ENCODE data around the gene CEP57. TPM values are rescaled to one million over a fixed set of nuclear protein-coding genes. Genes with fewer than 3 reads are reported as not detected.

The CEP57 gene
- total RNA-seq, 1 experiment from 2014 or later, result 38.1 TPM

- H3K4me3 ChIP-seq (ENCODE audit: low read length), result no peak overlapping the region
- no TSS peak for BruUV-seq (replicated peaks)
- CTCF ChIA-PET, result interaction anchor here (0.5 kb wide), 1 partner anchor 634 kb away, joined by 4 read pairs; no protein-coding TSS in a partner anchor
- peaks cover 34% of the 10 kb centered on the region for H3K4me1 ChIP-seq (ENCODE audit: insufficient read depth, low read length)
- ATAC-seq, result peak; percentile 30
- peaks cover 14% of the 10 kb centered on the region for H3F3A ChIP-seq (ENCODE audit: low read length, unreplicated experiment)
- H3K36me3 ChIP-seq (ENCODE audit: low read depth, low read length), result peaks cover 35% of the 10 kb centered on the region
- POLR2A ChIA-PET (ENCODE audit: unreplicated experiment), result interaction anchor here (0.6 kb wide), 1 partner anchor 477 kb away, joined by 6 read pairs; no protein-coding TSS in a partner anchor
- intact Hi-C loops (cut with micrococcal nuclease), result loop anchor here (5.0 to 10.0 kb wide), 2 partner anchors 375 to 677 kb away; no protein-coding TSS in a partner anchor
- no peaks in the 10 kb centered on the region for H3K79me2 ChIP-seq (ENCODE audit: low read length)
- H3K9ac ChIP-seq (ENCODE audit: low read length), result no peak overlapping the region
- no peak overlapping the region for H2AFZ ChIP-seq (ENCODE audit: low read length)
- TF ChIP-seq EZH2phosphoT487 (IDR thresholded peaks at IDR 0.05; ENCODE audit: borderline replicate concordance, low read length) (no peak), EZH2 (IDR thresholded peaks at IDR 0.05; ENCODE audit: low read length, unreplicated experiment) (no peak), CTCF (conservative IDR thresholded peaks at IDR 0.05; ENCODE audit: low read depth, low read length) (no peak)
- H3K4me2 ChIP-seq (ENCODE audit: low read length), result no peak overlapping the region
- H3K27ac ChIP-seq (ENCODE audit: low read length), result no peak overlapping the region
- no peaks in the 10 kb centered on the region for H4K20me1 ChIP-seq (ENCODE audit: low read length)
- H3K27me3 ChIP-seq (ENCODE audit: low read length), result no peaks in the 10 kb centered on the region
- H3K9me3 ChIP-seq (ENCODE audit: low read length), result no peaks in the 10 kb centered on the region
- peak; percentile 48 for DNase-seq
- no peaks in the 10 kb centered on the region for H3K9me2 ChIP-seq (replicated peaks; ENCODE audit: low read length)
Observed at GRCh38 chr11:95829580-95830259, 39.4 kb downstream of the CEP57 start.

- Histone ChIP-seq H3K9ac (ENCODE audit: low read length) (peak overlapping the region; percentile 24), H3K4me1 (ENCODE audit: insufficient read depth, low read length) (peaks cover 39% of the 10 kb centered on the region), H4K20me1 (ENCODE audit: low read length) (no peaks in the 10 kb centered on the region), H3K27me3 (ENCODE audit: low read length) (no peaks in the 10 kb centered on the region), H3K4me3 (ENCODE audit: low read length) (no peak overlapping the region), H3K4me2 (ENCODE audit: low read length) (no peak overlapping the region), H3F3A (ENCODE audit: low read length, unreplicated experiment) (peaks cover 14% of the 10 kb centered on the region), H2AFZ (ENCODE audit: low read length) (no peak overlapping the region), H3K79me2 (ENCODE audit: low read length) (no peaks in the 10 kb centered on the region), H3K27ac (ENCODE audit: low read length) (peak overlapping the region; percentile 74), H3K36me3 (ENCODE audit: low read depth, low read length) (peaks cover 41% of the 10 kb centered on the region), H3K9me3 (ENCODE audit: low read length) (no peaks in the 10 kb centered on the region), H3K9me2 (replicated peaks; ENCODE audit: low read length) (no peaks in the 10 kb centered on the region)
- CTCF ChIA-PET, result no interaction called here
- intact Hi-C loops (cut with micrococcal nuclease), result loop anchor here (1.0 to 10.0 kb wide), 3 partner anchors 41 to 679 kb away; partner anchors contain the start of gene CEP57
- peak; percentile 53 for ATAC-seq
- peak; percentile 77 for DNase-seq
- BruUV-seq (replicated peaks), result TSS peak; percentile 19
- POLR2A ChIA-PET (ENCODE audit: unreplicated experiment), result no interaction called here
- TF ChIP-seq CTCF (conservative IDR thresholded peaks at IDR 0.05; ENCODE audit: low read depth, low read length) (no peak), EZH2 (IDR thresholded peaks at IDR 0.05; ENCODE audit: low read length, unreplicated experiment) (no peak), EZH2phosphoT487 (IDR thresholded peaks at IDR 0.05; ENCODE audit: borderline replicate concordance, low read length) (no peak)
Observed at GRCh38 chr11:95831198-95831883, 41.0 kb downstream of the CEP57 start.
